ENCODE results near the gene SFMBT2.

DNA sequence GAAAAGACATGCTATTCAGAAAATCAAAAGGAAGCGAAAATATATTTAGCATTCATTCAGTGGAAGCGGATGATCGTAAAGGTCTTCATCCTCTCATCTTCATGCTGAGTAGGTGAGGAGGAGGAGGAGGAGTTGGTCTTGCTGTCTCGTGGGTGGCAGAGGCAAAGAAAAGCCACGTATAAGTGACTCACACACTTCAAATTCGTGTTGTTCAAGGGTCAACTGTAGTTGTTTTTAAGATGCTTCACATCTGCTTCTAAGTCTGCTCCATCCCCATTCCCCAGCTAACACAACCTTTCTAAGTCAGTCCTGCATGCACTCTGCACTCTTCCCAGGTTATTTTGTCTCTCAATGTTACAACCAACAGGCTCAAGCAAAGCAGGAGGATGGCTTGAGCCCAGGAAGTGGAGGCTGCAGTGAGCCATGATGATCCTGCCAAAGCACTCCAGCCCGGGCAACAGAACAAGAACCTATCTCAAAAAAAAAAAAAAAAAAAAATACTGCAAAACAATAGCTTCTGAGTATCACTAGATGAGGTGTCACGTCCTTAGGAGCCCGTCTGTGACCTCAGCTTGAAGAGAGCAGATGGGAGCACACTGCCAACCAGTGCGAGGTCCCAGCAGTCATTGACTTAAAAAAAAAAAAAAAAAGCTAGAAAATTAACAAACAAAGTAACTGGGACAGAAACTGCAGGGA is 70.5 kb downstream of the SFMBT2 start:
- TF ChIP-seq, protein P1, sequence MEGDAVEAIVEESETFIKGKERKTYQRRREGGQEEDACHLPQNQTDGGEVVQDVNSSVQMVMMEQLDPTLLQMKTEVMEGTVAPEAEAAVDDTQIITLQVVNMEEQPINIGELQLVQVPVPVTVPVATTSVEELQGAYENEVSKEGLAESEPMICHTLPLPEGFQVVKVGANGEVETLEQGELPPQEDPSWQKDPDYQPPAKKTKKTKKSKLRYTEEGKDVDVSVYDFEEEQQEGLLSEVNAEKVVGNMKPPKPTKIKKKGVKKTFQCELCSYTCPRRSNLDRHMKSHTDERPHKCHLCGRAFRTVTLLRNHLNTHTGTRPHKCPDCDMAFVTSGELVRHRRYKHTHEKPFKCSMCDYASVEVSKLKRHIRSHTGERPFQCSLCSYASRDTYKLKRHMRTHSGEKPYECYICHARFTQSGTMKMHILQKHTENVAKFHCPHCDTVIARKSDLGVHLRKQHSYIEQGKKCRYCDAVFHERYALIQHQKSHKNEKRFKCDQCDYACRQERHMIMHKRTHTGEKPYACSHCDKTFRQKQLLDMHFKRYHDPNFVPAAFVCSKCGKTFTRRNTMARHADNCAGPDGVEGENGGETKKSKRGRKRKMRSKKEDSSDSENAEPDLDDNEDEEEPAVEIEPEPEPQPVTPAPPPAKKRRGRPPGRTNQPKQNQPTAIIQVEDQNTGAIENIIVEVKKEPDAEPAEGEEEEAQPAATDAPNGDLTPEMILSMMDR (IDR thresholded peaks at IDR 0.05) = no peak
- TF ChIP-seq ZNF396 (CRISPR knock-in tag; IDR thresholded peaks at IDR 0.05; ENCODE audit: borderline replicate concordance) (no peak), MXD4 (CRISPR knock-in tag; IDR thresholded peaks at IDR 0.05; ENCODE audit: borderline replicate concordance) (no peak), ESRRA (CRISPR knock-in tag; IDR thresholded peaks at IDR 0.05; ENCODE audit: borderline replicate concordance) (no peak), ZNF138 (CRISPR knock-in tag; conservative IDR thresholded peaks at IDR 0.05) (no peak), JUN (CRISPR knock-in tag; IDR thresholded peaks at IDR 0.05) (no peak)
- TF ChIP-seq, protein P2, sequence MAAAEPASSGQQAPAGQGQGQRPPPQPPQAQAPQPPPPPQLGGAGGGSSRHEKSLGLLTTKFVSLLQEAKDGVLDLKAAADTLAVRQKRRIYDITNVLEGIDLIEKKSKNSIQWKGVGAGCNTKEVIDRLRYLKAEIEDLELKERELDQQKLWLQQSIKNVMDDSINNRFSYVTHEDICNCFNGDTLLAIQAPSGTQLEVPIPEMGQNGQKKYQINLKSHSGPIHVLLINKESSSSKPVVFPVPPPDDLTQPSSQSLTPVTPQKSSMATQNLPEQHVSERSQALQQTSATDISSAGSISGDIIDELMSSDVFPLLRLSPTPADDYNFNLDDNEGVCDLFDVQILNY (CRISPR knock-in tag; IDR thresholded peaks at IDR 0.05) = no peak
- TF ChIP-seq, protein P3, sequence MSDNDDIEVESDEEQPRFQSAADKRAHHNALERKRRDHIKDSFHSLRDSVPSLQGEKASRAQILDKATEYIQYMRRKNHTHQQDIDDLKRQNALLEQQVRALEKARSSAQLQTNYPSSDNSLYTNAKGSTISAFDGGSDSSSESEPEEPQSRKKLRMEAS (CRISPR knock-in tag; IDR thresholded peaks at IDR 0.05) = no peak
